Measurements from ENCODE around the gene UGT2B7.
"Not testable (repeated sequence)": the region's sequence is repeated elsewhere in the genome, so short reads cannot be mapped to it uniquely, and the experiment has no call there.

UGT2B7 gene

DNA sequence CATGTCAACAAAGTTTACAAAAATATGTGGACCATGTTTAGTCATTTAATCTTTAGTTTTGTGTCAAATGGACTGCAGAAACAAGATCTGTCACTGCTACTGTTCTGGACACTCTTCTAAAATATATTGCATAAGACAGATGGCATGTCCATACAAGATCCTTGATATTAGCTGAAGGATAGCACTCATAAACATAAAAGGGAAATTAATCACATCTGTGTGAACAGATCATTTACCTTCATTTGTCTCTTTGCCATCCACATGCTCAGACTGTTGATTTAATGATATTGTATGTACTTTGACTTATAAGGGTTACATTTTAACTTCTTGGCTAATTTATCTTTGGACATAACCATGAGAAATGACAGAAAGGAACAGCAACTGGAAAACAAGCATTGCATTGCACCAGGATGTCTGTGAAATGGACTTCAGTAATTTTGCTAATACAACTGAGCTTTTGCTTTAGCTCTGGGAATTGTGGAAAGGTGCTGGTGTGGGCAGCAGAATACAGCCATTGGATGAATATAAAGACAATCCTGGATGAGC lies at the start of gene UGT2B7:
Gene UGT2B7 (plus strand): TSS at position 364 of the 546 bp plus-strand sequence. CDS start 47 bp downstream, at position 411.
- DNase-seq, result no peak

DNA sequence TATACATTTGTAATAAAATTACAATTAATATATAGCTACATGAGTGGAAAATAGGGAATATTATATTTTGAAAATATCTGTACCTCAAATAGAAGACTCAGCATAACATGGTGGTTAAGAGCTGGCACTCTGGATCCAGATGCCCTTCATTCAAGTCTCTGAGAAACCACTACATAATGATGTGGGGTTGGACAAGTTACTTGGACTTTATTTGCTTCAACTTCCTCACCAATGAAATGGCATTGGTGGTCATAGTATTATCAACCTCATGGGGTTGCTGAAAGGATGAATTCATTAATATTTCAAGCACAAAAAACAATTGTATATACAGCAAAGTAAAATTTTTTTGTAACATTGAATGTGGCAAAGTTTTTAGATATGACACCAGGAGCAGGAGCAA lies 46.4 kb upstream of the UGT2B7 start:
- no peak for DNase-seq

- not testable (repeated sequence) for DNase-seq
Measured at GRCh38 chr4:69050853-69051575, 45.3 kb upstream of the UGT2B7 start.

DNA sequence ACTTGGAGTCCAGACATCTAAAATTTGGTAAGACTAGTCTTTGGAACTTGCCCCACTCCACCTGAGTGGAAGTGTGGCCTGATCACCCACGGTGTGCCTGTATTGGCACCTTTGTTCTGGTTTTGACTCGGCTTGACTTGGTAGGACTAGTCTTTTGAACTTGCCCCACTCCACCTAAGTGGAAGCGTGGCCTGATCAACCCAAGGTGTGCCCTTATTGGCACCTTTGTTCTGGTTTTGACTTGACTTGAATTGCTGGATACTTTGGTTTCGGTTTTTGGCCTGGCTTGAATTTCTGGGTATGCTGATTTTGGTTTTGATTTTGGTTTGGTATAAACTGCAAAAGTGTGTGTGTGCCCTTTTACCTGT lies 44.7 kb upstream of the UGT2B7 start:
- no peak for DNase-seq

DNA sequence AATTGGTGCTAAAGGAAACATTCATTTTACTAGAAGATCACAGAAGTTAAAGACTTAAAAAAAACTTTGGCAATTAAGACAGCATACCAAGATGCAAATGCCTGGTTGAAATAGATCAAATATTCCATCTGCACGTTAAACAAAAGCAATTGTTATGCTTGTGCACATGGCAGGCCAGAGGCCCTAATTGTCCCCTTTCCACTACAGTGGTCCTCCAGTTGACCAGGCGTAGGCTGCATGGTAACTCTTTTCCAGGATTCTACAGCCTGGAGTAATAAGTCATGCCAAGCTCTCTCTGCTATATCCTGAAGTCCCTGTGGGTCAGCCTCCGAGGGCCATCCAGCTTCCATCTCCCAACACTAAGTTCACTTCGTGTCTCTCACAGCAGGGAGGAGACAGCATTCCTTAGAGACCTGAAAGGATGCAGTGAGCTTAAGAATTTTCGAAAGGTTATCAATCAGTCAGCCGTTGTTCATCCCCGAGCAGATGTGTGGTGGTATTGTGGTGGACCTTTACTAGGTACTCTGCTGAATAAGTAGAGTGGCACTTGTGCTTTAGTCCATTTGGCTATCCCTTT lies 42.9 kb upstream of the UGT2B7 start:
- DNase-seq, result not testable (repeated sequence)

DNA sequence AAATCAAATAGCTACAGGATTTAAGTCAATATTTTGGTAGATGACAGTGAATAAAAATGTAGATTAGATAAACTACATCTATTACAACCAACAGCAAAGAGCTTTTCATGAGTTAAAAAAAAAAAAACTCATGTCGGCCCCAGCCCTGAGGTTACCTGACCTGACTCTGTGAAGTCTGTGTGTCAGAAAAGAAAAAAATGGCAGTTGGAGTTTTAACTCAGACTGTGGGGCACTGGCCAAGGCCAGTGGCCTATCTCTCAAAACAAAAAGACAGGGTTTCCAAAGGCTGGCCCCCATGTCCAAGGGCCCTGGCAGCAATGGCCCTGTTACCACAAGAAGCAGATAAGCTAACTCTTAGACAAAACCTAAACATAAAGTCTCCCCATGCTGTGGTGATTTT lies 42.2 kb upstream of the UGT2B7 start:
- not testable (repeated sequence) for DNase-seq

- DNase-seq, result no peak
Measured at GRCh38 chr4:69054578-69055200, 41.6 kb upstream of the UGT2B7 start.

DNA sequence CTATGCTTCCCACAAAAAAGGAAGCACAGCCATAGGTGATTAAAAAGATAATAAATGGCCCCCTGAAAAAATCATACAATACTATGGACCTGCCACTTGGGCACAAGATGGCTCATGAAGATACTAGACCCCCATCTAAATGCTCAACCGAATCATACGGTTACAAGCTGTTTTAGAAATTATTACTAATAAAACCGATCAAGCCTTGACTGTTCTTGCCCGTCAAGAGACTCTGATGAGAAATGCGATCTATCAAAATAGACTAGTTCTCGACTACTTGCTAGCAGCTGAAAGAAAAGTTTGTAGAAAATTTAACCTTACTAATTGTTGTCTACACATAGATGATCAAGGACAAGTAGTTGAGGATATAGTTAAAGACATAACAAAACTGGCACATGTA lies 40.1 kb upstream of the UGT2B7 start:
- no peak for DNase-seq

DNA sequence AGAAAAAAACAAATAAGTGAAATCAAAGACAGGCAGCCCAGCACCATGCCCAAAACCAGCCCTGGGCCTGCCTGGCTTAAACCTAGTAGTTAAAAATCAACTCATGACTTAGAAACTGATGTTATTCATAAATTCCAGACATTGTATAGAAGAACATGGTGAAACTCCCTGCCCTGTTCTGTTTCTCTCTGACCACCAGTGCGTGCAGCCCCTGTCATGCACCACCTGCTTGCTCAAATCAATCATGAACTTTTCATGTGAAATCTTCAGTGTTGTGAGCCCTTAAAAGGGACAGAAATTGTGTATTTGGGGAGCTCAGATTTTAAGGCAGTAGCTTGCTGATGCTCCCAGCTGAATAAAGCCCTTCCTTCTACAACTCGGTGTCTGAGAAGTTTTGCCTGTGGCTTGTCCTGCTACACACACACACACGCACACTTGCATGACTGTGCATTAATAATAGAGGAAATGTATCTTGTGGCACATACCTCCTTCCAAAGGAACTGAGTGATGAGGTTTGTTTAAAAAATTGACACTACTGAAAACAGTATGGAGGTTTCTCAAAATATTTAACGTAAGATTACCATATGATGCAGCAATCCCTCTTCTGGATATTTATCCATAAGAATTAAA lies 39.2 kb upstream of the UGT2B7 start:
- no peak for DNase-seq

GRCh38 chr4:69057620-69058409 lies 38.5 kb upstream of the UGT2B7 start:
- DNase-seq, result no peak

DNA sequence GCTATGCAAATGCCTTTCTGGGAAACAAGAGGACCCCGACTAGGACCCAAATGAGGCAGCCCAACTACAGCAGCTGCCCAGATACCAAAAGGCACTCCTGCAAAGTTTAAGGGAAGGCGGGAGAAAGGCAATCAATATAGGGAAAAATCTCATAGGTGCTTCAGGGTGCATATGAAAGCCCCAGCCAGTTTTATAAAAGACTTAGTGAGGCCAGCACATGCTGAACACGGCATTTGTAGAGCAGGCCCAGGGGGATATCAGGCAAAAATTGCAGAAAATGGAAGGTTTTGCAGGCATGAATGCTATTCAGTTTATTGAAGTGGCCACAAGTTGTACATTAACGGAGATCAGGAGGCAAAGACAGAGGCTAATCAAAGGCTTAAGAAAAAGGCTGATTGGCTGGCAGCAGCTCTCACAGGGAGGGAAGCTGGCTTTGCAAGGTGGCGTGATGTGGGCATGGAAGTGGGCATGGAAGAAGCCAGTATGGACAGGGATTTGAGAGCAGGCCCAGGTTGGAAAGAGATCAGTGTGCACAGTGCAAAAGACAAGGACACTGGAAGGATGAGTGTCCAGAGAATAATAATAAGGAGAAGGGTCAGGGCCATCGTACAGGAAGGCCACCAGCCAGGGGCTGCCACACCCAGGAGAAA lies 37.7 kb upstream of the UGT2B7 start:
- no peak for DNase-seq

DNA sequence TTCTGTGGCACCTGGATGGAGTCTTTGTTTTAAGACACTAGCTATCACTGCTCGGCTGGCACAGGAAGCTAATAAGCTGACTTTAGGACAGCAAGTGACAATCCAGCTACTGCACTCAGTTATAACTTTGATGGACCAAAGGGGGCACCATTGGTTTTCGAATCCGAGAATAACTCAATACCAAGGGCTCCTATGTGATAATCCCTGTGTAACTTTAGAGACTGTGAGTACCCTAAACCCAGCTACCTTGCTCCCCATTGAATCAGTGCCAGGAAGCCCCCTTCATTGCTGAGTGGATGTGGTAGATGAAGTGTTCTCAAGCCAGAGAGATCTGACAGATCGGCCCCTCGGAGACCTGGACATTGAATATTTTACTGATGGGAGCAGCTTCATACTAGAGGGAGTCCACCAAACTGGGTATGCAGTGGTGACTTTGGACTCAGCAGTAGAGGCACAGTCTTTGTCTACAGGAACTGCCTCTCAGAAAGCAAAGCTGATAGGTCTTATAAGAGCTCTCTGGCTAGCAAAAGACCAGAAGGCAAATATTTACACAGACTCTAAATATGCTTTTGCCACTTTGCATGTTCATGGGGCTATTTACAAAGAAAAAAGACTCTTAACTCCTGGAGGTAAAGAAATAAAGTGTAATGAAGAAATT lies 35.5 kb upstream of the UGT2B7 start:
- DNase-seq, result peak; percentile 2

DNA sequence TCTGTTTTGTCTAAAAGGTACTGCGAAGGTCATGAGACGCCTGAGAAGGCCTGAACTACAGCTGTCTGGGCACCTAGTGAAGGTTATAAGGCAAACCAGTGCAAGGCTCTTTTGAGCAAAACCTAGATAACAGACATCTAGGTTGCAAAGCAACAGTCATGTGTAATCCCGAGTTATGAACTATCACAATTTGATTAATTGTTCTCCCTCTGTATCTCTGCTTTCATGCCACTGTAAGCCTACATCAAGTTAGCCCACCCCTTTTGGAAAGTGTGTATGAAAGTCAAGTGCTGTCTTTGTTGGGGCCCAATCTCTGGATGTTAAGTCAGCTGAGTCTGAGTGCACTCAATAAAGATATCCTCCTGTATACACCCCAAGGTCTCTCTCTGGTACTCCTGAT lies 31.9 kb upstream of the UGT2B7 start:
- no peak for DNase-seq

- DNase-seq, result no peak
Measured at GRCh38 chr4:69066945-69067344, 29.3 kb upstream of the UGT2B7 start.

DNA sequence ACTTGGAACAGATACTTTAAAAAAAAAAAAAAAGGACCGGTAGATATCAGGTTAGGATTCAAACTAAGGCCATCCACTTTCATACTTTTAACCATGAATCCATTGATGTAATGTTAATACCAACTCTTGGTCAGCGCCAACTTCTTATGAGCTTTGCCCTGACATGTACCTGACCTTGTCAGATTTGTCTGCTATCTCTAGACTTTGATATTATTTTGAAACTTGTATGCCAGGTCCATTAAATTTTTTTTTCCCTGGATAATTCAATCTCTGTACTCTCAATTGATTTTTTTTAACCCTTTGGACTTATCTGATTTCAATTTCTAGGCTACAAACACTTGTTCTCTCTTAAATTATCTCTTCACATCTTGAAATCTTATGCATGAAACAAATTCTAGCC lies 27.2 kb upstream of the UGT2B7 start:
- no peak for DNase-seq

DNA sequence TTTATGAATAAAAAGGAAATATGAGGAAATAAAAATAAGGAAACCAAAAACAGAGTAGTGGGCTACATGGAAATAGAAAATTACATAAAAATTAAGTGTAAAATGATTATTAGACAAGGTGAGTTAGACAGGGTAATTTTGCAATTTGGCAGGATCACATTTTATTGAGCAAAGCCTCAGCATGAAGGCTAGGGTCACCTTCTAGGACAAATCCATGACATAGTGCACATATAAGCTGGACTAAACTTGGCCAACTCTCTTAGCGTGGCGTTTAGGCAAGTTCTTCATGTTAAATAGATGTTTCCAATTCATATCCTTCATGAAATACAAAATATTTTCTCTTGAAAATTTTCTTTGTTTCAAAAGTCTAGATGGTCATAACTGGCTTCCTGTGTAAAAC lies 25.7 kb upstream of the UGT2B7 start:
- DNase-seq, result no peak

GRCh38 chr4:69071286-69071685 lies 25.0 kb upstream of the UGT2B7 start:
- DNase-seq, result no peak

DNA sequence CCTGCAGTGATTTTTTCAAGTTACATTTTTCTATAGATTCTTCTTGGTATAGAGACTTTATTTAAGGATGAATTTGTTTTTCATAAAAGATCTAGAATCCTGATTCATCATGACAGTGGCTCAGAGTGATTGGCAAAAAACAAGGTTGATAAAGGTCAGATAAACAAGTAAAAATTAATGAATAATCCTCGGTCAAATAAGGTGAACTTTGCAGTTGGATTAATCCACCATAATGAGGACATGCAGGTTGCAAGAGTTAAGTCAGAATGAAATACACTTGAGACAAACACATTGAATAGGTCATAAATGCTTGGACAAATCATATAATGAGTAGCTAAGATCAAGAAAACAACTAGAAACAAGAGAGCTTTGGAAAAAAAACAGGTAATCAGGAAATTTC lies 22.9 kb upstream of the UGT2B7 start:
- DNase-seq, result no peak

DNA sequence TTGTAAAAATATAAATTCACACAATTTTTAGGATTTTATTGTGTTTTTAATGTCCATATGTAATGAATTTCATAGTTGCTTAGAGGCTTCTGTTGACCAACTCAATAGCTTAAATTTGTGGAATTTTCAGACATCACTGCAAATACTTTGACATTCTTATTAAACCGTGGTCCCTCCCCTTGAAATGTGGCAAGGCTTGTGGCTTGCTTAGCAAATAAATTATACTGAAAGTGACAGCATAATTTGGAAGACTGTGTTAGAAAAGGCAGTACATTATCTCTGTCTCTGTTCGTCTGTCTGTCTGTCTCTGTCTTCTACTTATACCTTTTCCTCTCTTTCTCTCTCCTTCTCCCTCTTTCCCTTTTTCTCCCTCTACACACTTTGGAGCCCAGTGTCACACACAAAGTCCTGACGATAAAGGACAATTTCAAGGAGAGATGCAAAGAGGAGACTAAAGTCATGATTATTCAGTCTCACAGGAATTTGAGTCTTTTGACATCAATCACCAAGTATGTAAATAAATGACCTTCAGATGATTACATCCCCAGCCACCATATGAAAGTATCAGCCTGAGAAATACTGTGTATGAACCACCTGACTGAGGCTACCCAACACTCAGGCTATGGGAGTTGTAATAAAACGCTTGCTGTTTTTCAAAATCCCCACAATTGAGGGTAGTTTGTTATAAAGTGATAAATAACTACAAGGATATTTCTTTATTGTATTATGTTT lies 21.0 kb upstream of the UGT2B7 start:
- no peak for DNase-seq

- no peak for DNase-seq
Measured at GRCh38 chr4:69078852-69079251, 17.4 kb upstream of the UGT2B7 start.

- DNase-seq, result no peak
Measured at GRCh38 chr4:69088473-69088872, 7.8 kb upstream of the UGT2B7 start.
